ENCODE measurements around the gene ZNF780A.
"Not testable (repeated sequence)": the region's sequence is repeated elsewhere in the genome, so short reads cannot be mapped to it uniquely, and the experiment has no call there.

ZNF780A gene

DNA sequence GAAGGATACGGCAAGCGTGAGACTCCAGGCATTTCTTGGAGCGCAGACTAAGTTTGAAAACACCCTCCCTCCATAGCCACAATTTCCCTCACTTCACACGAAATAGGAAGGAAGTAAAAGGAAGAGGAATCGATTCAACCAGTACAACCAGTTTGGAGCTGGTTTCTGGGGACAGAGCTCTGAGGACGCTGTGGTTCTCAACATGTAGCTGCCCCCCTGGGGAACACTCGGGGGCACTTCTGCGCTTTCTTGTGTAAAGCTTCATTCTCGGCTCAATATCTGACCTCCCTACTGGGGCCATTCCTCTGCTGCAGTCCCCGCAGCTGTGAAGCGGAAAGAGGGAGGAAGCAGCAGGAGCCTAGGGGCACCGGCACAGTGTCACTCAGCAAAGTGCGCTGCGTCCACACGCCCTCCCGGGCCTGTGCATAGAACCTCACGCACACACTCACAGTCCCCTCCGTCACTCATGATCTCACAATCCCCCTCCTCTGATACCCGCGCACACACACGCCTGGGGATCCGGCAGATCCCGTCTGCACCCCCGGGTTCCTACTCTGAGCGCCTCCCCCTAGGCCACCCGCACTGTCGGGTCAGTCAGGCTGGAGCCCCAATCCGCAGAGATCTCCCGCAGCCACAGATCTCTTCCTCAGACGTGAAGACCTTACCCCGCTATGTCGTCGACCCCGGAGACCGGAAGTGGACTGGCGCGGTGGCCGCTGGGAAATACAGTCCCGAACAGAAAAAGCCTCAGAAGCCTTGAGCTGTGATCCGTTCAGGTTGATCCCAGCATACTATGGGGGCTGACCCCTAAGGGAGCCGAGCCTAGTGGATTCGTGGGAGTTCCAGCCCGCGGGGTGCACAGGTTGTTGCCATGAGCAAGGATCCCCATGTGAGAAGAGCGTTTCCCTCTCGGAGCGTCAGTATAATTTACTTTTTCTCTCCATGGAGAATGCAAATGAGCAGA is at the start of gene ZNF780A:
Gene ZNF780A, minus strand, starts transcription at position 703 of the 964 bp plus-strand sequence. CDS start 6,190 bp downstream, outside the sequence.
- peak; percentile 80 for DNase-seq

DNA sequence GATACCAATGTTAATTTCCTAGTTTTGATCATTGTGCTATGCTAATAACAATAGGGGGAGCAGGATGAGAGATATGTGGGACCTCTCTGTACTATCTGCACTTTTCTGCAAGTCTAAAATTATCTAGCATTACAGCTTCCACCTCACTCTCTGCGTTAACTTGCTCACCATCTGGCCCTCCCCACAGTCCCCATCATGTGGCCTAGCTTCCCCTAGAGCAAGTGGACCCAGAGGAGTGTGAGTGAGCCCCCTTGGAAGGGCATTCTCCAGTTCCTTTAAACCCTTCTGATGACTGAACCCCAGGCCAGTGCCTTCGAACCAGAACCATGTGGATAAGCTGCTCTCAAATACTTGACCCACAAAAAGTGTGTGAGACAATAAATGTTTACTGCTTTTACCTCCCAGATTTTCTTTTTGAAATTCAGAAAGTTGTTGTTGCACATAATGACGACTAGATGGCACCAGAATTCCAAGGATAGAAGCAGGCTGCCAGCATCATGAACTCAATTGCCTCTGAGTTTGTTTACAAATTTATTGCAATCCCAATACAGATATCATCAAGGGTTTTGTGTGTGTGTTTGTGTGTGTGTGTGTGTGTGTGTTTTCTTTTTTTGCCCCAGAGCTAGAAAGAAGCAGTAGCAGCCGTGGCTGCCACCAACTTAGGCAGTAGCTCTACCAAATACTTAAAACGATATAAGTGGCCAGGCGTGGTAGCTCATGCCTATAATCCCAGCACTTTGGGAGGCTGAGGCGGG is 49.0 kb upstream of the ZNF780A start:
- peak; percentile 42 for DNase-seq

DNA sequence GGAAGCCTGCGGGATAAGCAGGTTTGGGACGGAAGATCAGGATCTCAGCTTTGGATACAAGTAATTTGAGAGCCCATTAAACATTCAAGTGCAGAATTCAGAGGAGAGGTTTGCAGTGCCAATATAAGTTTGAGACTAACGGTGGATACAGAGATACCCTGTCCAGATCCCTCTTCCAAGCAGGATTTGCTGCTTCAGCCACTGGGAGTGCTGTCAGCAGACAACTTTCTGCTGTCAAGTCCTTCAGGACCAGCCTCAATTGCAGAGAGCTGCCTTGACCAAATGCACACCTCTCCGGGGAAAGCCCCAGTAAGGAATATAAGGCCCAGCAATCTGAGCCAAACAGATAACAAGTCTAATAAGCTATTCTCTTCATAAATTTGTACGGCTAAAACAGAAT is 46.1 kb upstream of the ZNF780A start:
- DNase-seq: no peak

DNA sequence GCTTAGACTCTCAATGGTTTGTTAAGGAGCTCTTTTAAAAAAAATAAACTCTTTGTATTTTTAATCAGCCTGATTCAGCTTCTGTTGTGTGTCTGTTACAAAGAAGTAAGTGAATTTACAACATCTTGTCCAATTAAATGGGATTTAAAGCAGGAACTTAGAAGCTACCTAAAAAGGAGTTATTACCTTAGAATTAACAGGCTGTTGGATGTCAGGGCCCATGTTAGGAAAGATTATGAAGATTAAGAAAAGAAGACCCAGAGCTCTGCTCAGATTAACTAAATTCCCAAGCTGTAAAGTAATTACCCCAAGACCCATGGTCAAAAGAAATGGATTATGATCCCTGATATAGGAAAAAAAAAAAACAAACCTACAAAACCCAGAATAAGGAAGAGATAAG is 44.1 kb upstream of the ZNF780A start:
- DNase-seq: no peak

DNA sequence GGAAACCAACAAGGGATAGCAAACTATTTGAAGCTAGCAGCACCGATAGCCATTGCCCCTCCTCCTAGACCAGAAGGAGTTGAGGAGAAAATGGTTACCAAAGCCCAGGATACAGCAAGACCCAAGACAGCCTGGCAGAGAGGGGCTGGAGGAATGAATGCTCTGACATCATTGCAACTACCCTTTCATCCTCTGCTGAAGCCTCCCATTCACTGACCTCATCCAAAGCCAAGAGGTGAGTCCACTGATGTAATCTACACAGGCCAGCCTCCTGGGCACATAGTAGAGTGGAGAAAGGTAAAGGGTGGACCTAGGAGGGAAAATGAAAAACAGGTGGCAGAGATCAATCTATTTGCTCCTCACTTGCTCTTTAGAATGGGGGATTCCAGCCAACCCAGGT is 42.7 kb upstream of the ZNF780A start:
- DNase-seq: no peak

DNA sequence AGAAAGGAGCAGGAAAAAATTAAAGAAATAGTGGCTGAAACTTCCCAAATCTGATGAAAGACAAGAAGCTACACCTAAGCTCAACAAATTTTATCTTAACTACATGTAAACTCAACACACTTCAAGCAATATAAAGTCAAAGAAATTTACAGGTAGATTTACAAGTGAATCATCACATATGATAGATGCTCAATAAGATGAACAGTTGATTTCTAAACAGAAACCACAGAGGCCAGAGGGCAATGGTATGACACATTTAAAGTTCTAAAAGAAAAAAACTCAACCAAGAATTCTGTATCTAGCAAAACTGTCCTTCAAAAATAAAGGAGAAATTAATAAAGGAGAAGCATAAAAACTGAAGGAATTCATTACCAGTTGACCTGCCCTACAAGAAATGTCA is 39.3 kb upstream of the ZNF780A start:
- no peak for DNase-seq

DNA sequence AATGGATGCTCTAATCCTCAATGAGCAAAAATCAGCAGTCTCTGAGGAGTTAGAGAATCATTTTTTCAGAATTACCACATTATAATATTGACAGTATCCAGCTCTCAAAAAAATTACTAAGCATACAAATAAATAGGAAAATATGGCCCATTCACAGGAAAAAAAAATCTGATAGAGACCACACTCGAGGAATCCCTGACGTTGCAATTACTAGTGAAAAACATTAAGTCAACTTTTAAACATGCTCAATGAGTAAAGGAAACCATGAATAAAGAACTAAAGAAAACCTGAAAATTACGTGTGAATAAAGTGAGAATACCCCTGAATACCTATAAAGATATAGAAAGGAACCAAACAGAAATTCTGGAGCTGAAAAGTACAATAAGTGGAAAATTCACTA is 38.7 kb upstream of the ZNF780A start:
- DNase-seq: no peak

DNA sequence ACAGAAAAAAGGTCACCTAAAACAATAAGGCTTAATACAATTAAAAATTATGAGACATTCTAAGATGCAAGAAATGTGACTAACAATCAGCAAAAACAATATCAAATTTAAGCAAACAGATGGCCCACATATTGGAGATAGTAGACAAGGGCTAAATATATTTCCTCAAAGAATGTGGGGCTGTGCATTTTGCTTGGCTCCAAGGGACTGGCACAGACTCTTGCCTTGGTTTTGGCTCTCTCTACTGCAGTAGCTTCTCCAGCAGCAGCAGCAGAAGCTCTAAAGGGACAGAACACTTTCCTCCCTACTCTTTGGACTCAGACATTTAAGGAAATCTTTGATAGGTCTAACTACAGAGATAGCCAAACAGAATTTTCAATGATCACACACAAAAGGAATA is 38.2 kb upstream of the ZNF780A start:
- DNase-seq: no peak

DNA sequence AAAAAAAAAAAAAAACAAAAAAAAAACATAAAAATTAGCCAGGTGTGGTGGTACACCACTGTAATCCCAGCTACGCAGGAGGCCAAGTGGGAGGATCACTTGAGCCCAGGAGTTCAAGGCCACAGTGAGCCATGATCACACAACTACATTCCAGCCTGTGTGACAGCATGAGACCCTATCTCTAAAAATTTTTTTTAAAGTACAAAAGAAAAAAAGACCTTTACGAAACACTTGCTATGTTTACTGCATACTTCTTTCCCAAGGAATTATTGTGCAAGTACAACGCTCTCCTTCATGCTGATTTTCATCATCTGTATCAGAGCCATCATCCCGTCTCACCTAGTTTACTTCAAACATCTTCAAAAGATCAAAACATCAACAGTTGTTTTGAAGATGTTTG is 28.6 kb upstream of the ZNF780A start:
- no peak for DNase-seq

DNA sequence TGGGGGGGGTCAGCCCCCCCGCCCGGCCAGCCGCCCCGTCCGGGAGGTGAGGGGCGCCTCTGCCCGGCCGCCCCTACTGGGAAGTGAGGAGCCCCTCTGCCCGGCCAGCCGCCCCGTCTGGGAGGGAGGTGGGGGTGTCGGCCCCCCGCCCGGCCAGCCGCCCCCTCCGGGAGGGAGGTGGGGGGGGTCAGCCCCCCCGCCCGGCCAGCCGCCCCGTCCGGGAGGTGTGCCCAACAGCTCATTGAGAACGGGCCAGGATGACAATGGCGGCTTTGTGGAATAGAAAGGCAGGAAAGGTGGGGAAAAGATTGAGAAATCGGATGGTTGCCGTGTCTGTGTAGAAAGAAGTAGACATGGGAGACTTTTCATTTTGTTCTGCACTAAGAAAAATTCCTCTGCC is 27.9 kb upstream of the ZNF780A start:
- not testable (repeated sequence) for DNase-seq

DNA sequence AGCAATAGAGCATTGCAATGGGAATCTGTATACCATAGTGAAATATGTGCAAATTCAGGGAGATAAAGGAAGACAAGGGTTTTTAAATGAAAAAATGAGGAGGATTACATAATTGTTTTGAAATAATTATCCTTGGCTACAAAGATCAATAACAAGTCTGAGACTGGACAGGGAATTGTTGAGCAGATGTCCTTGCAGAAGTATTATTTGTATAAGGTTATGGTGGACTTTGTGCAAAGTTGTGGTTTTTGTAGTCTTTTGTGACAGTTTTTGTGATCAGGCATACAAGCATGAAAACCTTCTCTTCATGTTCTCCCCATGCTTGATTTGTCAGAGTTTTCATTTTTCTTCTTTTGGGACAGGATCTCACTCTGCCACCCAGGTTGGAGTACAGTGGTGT is 25.3 kb upstream of the ZNF780A start:
- DNase-seq: no peak

DNA sequence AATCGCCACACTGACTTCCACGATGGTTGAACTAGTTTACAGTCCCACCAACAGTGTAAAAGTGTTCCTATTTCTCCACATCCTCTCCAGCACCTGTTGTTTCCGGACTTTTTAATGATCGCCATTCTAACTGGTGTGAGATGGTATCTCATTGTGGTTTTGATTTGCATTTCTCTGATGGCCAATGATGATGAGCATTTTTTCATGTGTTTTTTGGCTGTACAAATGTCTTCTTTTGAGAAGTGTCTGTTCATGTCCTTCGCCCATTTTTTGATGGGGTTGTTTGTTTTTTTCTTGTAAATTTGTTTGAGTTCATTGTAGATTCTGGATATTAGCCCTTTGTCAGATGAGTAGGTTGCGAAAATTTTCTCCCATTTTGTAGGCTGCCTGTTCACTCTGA is 23.4 kb upstream of the ZNF780A start:
- DNase-seq: not testable (repeated sequence)

DNA sequence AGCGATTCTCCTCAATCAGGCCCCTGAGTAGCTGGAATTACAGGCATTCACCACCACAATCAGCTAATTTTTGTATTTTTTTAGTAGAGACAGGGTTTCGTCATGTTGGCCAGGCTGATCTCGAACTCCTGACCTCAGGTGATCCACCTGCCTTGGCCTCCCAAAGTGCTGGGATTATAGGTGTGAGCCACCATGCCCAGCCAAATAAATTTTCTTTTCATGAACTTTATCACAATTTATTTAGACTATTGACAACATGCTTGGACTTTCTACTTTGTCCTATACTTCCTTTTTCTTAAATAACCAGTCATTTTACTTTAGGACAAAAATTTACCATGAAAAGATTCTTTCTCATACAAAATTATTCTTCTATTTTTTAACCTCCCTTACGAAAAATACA is 21.5 kb upstream of the ZNF780A start:
- not testable (repeated sequence) for DNase-seq

DNA sequence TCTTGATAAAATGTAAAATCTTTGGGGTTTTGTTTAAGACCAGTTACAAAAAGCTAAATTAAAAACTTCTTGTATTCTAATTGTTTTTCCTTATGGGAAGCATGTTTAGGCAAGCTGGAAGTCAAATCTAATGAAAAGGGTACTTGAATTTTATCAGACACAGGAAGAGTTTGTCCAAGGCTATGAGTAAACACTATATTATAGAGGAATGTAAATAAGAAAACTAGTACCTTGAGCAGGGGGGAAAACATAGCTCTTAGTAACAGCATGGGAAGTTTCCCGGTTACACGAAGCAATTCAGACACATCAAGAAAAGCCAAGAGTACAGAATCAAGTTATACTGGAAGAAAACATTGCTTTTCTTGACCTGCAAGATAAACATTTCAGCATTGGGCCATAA is 19.8 kb upstream of the ZNF780A start:
- no peak for DNase-seq

DNA sequence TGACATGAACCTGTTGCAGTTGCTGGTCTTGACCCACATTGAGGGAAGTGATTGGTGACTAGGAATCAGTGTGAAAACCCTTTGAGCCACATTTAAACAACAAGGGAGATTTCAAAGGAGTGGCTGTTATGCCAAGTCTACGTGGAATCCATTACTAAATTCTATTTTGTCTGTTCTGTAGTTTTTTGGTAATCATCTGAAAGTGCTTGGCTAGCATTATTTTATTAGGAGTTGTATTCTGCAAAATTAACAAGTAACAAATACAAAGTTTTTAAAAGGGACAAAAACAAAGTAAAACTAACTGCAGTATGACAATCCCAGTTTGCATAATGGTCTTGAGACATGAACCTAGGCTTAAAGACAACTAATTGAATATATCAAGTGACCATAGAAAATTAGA is 14.0 kb upstream of the ZNF780A start:
- no peak for DNase-seq

DNA sequence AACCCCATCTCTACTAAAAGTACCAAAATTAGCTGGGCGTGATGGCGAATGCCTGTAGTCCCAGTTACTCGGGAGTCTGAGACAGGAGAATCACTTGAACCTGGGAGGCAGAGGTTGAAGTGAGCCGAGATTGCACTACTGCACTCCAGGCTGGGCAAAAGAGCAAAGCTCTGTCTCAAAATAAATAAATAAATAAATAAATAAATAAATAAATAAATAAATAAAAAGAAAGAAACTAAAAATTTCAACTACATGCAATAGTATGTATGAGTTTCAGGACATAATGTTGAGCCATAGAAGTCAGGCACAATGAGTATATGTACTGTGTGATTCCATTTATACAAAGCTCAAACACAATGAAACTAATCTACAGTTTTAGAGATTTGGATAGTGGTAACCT is 12.9 kb upstream of the ZNF780A start:
- no peak for DNase-seq

DNA sequence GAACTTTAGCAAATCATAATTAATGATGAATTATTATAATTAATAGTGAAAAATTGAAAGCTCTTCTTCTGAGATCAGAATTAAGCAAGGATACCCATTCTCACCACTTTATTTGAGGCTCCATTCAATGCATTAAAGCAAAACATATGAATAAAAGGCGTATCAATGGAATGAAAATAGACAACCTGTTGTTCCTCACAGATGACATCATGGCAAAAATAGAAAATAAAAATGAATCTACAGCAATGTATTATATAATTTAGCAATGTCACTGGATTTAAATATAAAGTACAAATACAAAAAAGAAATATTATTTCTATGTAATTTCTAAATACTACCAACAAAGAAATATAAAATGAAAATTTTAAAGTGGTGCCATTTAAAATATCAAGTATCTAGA is 11.1 kb upstream of the ZNF780A start:
- DNase-seq: no peak

DNA sequence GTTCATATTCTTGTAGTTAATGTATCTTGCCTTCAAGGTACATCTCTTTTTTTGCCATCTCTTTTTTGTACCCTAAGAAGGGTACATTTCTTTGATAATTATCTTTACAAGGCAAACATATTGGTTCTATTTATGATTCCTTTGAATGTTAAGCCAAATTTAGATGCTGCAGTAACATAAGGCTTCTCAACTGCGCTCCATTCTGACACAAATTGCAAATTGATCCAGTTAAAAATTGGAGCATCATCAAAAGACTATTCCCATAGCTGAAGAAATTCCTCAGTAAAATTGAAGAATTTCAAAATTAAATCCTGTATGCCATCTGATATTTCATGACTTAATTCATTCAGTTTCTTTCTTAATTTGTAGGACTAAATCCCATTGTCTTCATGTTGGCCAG is 2.7 kb upstream of the ZNF780A start:
- DNase-seq: no peak

DNA sequence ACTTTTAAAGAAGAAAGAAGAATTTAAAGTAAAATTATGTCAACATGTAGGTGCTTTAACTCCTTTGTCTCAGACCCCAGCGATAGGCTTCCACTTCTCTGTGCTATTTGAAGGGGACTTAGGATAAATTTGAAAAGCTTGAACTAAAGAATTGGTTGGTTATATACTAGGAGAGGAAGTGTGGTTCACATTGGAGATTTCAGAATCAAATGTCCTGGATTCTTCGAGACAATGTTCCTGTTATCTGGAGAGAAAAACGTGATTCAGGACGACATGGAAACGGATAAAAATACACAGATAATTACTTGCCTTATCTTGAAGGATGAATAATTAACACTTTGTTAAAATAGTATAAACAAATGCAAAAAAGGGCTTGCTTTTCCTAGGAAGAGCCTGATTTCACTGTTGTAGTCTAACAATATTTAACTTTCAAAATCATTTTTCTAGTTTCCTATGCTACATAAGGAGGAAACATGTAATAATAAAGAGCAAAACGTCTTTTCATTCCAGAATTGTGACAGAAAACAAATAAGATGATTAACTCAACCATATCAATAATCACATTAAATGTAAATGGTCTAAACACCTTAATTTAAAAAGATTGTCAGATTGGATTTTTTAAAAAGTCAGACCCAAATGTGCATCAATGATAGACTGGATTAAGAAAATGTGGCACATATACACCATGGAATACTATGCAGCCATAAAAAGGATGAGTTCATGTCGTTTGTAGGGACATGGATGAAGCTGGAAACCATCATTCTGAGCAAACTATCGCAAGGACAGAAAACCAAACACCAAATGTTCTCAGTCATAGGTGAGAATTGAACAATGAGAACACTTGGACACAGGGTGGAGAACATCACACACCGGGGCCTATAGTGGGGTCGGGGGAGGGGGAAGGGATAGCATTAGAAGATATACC is 724 bp upstream of the ZNF780A start:
- DNase-seq: no peak

DNA sequence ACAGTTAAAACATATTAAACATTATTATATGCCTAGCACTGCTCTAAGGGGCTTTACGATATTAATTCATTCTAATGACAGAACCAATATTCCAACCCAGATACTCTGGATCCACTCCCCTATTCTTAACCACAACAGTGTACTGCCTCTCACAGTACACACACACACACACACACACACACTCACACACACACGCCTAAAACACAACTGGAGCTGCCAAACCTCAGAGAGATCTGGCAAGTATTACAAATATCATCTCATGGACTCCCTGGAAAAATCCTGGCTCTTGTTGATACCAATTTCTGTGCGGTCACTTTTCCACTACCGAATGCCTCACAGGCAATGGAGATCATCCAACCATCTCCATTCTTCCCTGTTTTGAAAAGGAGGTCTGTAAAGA is 1.3 kb downstream of the ZNF780A start:
- DNase-seq: no peak

DNA sequence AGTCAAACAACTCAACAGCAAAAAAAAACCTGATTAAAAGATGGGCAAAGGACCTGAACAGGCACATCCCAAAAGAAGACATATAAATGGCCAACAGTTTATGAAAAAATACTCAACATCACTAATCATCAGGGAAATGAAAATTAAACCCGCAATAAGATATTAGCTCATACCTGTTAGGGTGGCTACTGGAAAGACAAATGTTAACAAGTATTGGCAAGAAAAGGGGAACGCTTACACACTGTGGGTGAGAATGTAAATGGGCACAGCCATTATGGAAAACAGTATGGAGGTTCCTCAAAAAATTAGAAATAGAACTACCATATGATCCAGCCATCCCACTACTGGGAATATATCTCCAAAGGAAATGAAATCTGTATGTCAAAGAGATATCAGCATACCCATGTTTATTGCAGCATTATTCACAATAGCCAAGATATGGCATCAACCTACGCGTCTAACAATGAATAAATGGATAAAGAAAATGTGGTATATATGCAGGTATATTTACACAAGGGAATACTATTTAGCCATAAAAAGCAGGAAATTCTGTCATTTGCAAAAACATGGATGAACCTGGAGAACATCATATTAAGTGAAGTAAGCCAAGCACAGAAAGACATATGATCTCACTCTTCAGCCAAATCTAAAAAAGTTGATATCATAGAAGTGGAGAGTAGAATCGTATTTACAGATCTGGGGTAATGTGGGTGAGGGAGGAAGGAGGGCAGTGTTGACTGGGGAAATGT is 2.3 kb downstream of the ZNF780A start:
- no peak for DNase-seq

DNA sequence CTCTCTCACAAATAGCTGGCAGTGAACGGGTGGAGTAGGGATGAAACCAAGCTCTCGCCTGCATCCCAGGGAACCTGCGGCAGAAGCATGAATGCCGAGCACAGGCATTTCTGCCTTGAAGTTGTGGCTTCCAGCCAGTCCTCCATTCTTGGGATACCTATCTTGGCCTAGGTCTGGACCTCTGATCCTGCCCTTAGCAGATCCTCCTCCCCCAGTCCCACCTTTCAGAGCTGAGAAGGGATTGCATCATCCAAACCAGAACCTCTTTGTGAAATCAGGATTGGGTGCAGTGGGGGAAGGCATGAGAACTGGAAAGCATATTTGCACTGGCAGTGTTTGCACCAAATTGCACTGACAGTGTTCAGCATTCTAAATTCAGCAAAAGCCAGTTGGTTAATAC is 5.8 kb downstream of the ZNF780A start:
- DNase-seq: no peak
